SU-DHL-6 (cell line): ENCODE data around the gene PMEL.

ENCODE experiments used
- H2AFZ ChIP-seq: fragments of 200-600 bp; sonication (generic); 2 replicates; pipeline ENCODE4 v1.6.1; 2014; ENCODE audit warnings: low read depth, mild to moderate bottlenecking, moderate library complexity, mixed read lengths, antibody characterized with exemption, low read length; ENCODE audit not compliant: severe bottlenecking
- H3F3A ChIP-seq: fragments of 200-600 bp; shearing (Covaris generic); 2 replicates; pipeline ENCODE4 v1.6.0; 2016; ENCODE audit warnings: antibody characterized with exemption, mild to moderate bottlenecking; ENCODE audit not compliant: insufficient read depth
- H3K27ac ChIP-seq: fragments of 200-600 bp; sonication (generic); 2 replicates; pipeline ENCODE4 v1.5.1; 2016; ENCODE audit warnings: low read depth, mild to moderate bottlenecking, low read length, moderate library complexity, mixed read lengths
- H3K27me3 ChIP-seq: fragments of 200-600 bp; sonication (generic), shearing (Covaris generic); 2 replicates; pipeline ENCODE4 v1.6.0; 2014; ENCODE audit warnings: mild to moderate bottlenecking, low read length
- H3K36me3 ChIP-seq: fragments of 200-600 bp; sonication (generic); 2 replicates; pipeline ENCODE4 v1.6.1; 2014; ENCODE audit warnings: mild to moderate bottlenecking, low read length, mixed read lengths
- H3K4me2 ChIP-seq: fragments of 300-600, 200-600 bp; shearing (Covaris generic), sonication (generic); 2 replicates; pipeline ENCODE4 v1.6.0; 2014; ENCODE audit warnings: low read length, low read depth, mild to moderate bottlenecking; ENCODE audit not compliant: poor library complexity, severe bottlenecking
- H3K4me3 ChIP-seq: fragments of 200-600 bp; sonication (generic); 2 replicates; pipeline ENCODE4 v1.5.1; 2014; ENCODE audit warnings: antibody characterized with exemption, low read length, mild to moderate bottlenecking, mixed read lengths; ENCODE audit not compliant: insufficient read depth, poor library complexity, severe bottlenecking
- H3K79me2 ChIP-seq: fragments of 200-600 bp; sonication (generic); 2 replicates; pipeline ENCODE4 v1.6.1; 2014; ENCODE audit warnings: mild to moderate bottlenecking, low read length, moderate library complexity; ENCODE audit not compliant: insufficient read depth
- H3K9ac ChIP-seq: fragments of 200-600 bp; sonication (generic); 2 replicates; pipeline ENCODE4 v1.7.0; 2014; ENCODE audit warnings: mild to moderate bottlenecking, low read length
- H3K9me2 ChIP-seq: fragments of 200-600 bp; sonication (generic); replicated peaks from 2 replicates; pipeline ENCODE4 v1.6.1; 2014; ENCODE audit warnings: low read length; ENCODE audit not compliant: insufficient read depth
- H3K9me3 ChIP-seq: fragments of 200-600 bp; sonication (generic); 2 replicates; pipeline ENCODE4 v1.6.1; 2014; ENCODE audit warnings: low read length, mixed read lengths; ENCODE audit not compliant: insufficient read depth
- H4K20me1 ChIP-seq: fragments of 200-600 bp; sonication (generic); 2 replicates; pipeline ENCODE4 v1.6.1; 2014; ENCODE audit warnings: low read depth, mild to moderate bottlenecking, antibody characterized with exemption, low read length, moderate library complexity, mixed read lengths
- EZH2phosphoT487 ChIP-seq: fragments of 200-600 bp; sonication (generic), shearing (Covaris generic); conservative IDR thresholded peaks from 2 replicates; pipeline ENCODE4 v1.6.1; 2018; ENCODE audit warnings: mild to moderate bottlenecking, antibody characterized with exemption, low read length, moderate library complexity, mixed read lengths
- TF ChIP-seq, protein P1 (sequence below): fragments of 200-600 bp; sonication (generic); IDR thresholded peaks from one replicate; pipeline ENCODE4 v1.5.1; 2017; ENCODE audit warnings: antibody characterized with exemption, mild to moderate bottlenecking, low read length, moderate library complexity; ENCODE audit not compliant: insufficient read depth, poor library complexity, severe bottlenecking

PMEL gene

DNA sequence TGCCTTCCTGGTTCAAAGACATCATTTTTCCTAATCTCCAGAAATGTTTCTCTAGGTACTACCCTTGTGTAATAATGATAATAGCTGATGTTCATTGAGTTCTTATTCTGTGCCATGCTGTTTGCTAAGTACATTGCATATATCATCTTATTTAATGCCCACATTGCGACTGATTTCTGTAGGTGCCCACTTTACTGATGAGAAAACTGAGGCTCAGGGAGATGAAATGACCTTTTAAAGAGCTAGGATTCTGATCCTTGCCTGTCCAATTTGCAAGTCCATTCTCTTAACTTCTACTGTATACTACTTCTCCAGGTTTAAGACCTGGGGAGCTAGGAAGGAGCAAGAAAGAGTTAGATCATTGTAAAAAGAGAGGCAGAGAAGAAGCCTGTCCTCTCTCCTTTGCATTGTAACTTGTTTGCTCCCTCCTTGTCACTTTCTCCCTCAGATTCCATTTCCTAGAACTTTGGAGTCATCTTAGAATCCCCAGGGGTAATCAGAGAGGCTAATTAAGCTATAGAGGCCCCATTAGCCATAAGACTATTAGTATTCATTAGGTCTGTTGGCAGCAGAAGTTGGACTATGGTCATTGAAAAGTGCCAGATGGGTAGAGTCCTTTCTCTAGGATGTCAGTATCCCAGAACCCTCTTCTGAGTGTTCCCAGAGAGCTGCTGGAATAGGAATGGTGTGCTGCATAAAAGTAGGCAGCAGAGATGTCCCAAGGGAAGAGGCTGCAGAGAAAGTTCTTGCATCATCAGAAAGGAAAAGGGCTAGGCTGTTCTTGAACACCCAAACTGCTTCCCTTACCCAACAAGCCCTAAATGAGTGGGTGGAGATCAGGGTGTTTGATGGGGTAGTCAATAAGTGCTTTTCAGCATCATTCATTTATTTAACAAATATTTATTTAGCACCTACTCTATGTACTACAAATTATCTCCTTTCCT lies 31.8 kb downstream of the PMEL start:
- H3K36me3 ChIP-seq: no peaks in the 10 kb centered on the region
- H3K4me2 ChIP-seq: no peak overlapping the region
- TF ChIP-seq, protein P1, sequence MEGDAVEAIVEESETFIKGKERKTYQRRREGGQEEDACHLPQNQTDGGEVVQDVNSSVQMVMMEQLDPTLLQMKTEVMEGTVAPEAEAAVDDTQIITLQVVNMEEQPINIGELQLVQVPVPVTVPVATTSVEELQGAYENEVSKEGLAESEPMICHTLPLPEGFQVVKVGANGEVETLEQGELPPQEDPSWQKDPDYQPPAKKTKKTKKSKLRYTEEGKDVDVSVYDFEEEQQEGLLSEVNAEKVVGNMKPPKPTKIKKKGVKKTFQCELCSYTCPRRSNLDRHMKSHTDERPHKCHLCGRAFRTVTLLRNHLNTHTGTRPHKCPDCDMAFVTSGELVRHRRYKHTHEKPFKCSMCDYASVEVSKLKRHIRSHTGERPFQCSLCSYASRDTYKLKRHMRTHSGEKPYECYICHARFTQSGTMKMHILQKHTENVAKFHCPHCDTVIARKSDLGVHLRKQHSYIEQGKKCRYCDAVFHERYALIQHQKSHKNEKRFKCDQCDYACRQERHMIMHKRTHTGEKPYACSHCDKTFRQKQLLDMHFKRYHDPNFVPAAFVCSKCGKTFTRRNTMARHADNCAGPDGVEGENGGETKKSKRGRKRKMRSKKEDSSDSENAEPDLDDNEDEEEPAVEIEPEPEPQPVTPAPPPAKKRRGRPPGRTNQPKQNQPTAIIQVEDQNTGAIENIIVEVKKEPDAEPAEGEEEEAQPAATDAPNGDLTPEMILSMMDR: no peak
- TF ChIP-seq EZH2phosphoT487: no peak
- no peak overlapping the region for H3K27ac ChIP-seq
- H3K4me3 ChIP-seq: no peak overlapping the region
- no peaks in the 10 kb centered on the region for H4K20me1 ChIP-seq
- H3K9ac ChIP-seq: no peak overlapping the region
- H3K9me2 ChIP-seq: no peaks in the 10 kb centered on the region
- no peak overlapping the region for H2AFZ ChIP-seq
- no peaks in the 10 kb centered on the region for H3K27me3 ChIP-seq
- no peaks in the 10 kb centered on the region for H3K9me3 ChIP-seq
- peaks cover 26% of the 10 kb centered on the region for H3F3A ChIP-seq
- peaks cover 9% of the 10 kb centered on the region; the same call in 1 of the 2 replicates for H3K79me2 ChIP-seq

DNA sequence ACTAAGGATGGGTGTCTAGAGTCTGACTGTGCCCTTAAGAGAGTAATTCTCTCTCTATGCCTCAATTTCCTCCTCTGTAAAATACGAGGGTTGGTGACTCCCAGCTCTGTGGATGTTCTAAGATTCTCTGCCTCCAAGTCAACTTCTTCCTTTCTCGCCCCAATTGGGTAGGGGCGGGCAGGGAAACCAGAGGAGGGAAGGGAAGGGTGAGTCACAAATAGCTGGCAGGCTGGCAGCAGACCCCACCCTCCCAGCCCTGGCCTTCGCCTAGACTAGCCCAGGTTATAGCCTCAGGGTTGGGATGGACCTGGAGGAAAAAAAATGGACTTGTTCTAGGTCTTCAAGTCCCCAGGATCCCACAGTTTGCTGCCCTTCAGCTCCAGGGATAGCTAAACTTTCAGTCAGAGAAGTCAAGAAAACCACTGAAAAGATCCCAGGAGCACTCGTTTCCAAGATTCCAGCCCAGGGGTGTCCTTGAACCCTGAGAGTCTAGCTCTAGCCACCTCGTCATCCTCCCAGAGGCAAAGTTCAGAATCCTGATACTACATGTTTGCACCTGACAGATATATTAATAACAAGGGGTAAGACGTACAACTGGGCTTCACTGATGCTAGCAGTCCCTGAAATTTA lies 32.6 kb downstream of the PMEL start:
- H3K4me2 ChIP-seq: peak overlapping the region; percentile 86
- H3K79me2 ChIP-seq: peaks cover 9% of the 10 kb centered on the region; the same call in 1 of the 2 replicates
- H2AFZ ChIP-seq: no peak overlapping the region
- TF ChIP-seq, protein P1: no peak
- no peak for TF ChIP-seq EZH2phosphoT487
- H3K27ac ChIP-seq: peak overlapping the region; percentile 100; the same call in 1 of the 2 replicates
- no peaks in the 10 kb centered on the region for H4K20me1 ChIP-seq
- no peaks in the 10 kb centered on the region for H3K9me3 ChIP-seq
- H3K9me2 ChIP-seq: no peaks in the 10 kb centered on the region
- peak overlapping the region; percentile 91; the same call in 1 of the 2 replicates for H3K9ac ChIP-seq
- H3K27me3 ChIP-seq: no peaks in the 10 kb centered on the region
- H3K36me3 ChIP-seq: no peaks in the 10 kb centered on the region
- H3F3A ChIP-seq: peaks cover 34% of the 10 kb centered on the region
- H3K4me3 ChIP-seq: no peak overlapping the region

DNA sequence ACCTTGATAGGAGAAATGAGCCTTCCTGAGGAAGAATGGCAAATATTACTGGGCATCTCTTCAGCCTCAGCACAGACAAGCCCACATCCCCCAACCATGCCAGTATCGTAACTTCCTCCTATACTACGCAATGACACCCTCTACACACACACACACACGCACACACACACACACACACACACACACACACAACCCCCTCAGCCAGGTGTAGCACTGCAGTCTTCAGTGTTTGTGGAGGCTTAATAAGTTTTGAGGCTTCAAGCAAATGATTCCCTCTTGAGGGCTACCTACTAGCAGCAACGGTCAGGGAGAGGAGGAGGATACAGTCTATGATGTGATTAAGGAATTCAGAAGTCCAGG lies 33.3 kb downstream of the PMEL start:
- Histone ChIP-seq H3K9me3 (no peaks in the 10 kb centered on the region), H3K4me2 (peak overlapping the region; percentile 86), H3K9ac (peak overlapping the region; percentile 91), H3K79me2 (peaks cover 9% of the 10 kb centered on the region; the same call in 1 of the 2 replicates), H2AFZ (no peak overlapping the region), H3K36me3 (no peaks in the 10 kb centered on the region), H4K20me1 (no peaks in the 10 kb centered on the region), H3F3A (peaks cover 41% of the 10 kb centered on the region), H3K27ac (peak overlapping the region; percentile 100), H3K27me3 (no peaks in the 10 kb centered on the region), H3K4me3 (peak overlapping the region; percentile 72), H3K9me2 (no peaks in the 10 kb centered on the region)
- TF ChIP-seq EZH2phosphoT487: no peak
- TF ChIP-seq, protein P1: no peak
